Fibroblast of the conjunctiva (primary cell): ENCODE results near the gene EIF4G3.
"Not testable (repeated sequence)": the region's sequence is repeated elsewhere in the genome, so short reads cannot be mapped to it uniquely, and the experiment has no call there.

Source experiments
- DNase-seq: peaks from one replicate; pipeline ENCODE4 v3.0.0-alpha.2; 2010; ENCODE audit warnings: low read depth

The EIF4G3 gene, protein sequence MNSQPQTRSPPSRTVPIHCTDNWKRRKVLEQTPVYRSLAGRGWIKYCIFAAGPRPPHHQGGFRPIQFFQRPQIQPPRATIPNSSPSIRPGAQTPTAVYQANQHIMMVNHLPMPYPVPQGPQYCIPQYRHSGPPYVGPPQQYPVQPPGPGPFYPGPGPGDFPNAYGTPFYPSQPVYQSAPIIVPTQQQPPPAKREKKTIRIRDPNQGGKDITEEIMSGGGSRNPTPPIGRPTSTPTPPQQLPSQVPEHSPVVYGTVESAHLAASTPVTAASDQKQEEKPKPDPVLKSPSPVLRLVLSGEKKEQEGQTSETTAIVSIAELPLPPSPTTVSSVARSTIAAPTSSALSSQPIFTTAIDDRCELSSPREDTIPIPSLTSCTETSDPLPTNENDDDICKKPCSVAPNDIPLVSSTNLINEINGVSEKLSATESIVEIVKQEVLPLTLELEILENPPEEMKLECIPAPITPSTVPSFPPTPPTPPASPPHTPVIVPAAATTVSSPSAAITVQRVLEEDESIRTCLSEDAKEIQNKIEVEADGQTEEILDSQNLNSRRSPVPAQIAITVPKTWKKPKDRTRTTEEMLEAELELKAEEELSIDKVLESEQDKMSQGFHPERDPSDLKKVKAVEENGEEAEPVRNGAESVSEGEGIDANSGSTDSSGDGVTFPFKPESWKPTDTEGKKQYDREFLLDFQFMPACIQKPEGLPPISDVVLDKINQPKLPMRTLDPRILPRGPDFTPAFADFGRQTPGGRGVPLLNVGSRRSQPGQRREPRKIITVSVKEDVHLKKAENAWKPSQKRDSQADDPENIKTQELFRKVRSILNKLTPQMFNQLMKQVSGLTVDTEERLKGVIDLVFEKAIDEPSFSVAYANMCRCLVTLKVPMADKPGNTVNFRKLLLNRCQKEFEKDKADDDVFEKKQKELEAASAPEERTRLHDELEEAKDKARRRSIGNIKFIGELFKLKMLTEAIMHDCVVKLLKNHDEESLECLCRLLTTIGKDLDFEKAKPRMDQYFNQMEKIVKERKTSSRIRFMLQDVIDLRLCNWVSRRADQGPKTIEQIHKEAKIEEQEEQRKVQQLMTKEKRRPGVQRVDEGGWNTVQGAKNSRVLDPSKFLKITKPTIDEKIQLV (N-terminal part only)

DNA sequence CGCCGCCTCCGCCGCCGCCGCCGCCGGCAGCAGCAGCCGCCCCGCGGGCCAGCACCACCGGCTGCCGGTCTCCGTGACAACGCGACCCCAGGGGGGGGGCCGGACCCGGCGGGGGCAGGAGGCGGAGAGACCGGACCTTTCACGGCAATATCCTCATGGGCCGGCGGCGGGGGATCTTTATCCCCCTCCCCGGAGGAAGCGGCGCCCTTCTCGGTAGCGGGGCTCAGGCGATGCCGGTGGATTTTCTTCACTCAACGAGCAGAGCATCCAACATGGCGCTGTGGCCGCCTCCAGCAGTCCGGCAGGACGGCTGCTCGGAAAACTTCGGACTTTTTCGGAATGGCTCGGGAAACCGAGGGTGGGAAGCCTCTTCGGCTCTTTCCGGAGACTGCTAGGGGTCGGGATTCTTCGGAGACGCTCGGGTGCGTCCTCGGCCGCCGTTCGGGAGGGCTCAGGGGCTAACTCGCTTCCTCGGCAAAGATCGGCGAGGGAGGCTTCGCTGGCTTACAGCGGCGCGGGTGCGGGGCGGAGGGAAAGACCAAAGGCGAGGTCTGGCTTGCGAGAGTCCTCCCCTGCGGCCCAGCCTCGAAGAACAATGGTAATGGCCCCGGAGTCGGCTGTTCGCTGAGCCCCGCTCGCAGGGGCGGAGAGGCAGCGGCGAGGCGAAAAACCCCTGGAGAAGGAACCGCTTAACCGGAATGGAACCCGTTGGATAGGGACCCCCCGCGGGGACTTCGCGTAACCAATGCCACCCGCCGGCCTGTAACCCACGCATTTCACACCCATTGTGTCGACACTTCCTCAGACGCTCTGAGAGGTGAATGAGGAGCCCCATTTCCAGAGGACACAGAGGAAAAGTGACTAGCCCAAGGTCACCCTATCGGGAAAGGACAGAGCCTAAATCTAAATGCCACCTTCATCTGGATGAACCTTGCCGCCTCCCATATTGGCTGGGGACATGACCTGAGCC is at the start of gene EIF4G3:
EIF4G3 (minus strand) TSS at position 312 of the 970 bp plus-strand sequence. CDS start 174,155 bp downstream, outside the sequence.
- peak; percentile 94 for DNase-seq

DNA sequence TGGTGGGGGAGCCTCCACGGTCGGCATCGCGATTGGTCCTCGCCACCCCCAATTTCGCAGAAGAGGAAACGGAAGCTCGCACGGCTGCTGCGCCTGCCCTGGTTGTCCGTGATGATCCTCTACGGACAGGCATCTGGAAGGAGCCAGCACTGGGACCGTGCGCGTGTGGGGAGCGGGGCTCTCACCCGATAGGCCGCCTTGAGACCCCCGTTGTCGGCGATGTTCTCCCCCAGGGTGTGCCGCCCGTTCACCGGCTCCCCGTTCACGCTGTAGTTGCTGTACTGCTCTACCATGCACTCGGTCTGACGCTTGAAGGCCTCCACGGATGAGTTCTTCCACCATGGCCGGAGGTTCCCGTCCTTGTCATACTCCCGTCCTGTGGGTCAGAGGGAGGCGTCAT is 48.4 kb upstream of the EIF4G3 start:
- DNase-seq = no peak

DNA sequence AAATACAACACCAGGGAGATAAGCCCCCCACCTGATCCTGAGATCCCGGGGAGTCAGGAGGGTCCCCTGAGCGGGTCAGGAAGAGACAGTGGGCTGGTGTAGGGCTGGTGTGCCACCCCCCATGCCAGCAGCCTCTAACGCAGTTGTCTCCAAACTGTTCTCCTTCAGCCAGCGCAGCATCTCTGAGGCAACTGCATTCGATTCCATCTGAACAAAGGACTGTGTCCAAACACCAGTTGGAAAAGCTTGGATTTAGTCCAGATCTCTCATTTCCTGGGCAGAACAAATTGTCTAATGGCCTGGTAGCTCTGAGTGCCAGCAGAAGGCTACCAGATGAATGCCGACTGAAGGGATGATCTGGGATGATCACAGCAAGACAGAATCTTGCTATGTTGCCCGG is 44.1 kb upstream of the EIF4G3 start:
- DNase-seq = no peak

DNA sequence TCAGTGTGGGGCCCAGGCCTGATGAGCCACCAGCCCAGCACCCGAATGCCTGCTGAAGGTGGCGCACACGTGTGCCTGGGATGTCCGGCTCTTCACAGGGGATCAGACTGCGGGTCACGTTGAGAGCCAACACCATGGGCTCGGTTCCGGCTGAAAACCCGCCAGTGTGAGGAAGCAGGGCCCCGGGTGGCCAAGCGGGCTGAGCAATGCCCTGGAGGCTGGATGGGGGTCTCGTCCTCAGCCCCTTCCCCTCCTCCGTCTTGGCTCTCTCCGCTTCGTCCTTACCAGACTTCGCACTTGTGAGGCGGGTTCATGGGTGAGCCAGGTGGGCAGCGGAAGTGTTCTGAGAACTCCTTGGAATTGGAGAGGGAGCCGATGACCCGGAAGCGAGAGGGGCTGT is 43.0 kb upstream of the EIF4G3 start:
- DNase-seq = no peak

DNA sequence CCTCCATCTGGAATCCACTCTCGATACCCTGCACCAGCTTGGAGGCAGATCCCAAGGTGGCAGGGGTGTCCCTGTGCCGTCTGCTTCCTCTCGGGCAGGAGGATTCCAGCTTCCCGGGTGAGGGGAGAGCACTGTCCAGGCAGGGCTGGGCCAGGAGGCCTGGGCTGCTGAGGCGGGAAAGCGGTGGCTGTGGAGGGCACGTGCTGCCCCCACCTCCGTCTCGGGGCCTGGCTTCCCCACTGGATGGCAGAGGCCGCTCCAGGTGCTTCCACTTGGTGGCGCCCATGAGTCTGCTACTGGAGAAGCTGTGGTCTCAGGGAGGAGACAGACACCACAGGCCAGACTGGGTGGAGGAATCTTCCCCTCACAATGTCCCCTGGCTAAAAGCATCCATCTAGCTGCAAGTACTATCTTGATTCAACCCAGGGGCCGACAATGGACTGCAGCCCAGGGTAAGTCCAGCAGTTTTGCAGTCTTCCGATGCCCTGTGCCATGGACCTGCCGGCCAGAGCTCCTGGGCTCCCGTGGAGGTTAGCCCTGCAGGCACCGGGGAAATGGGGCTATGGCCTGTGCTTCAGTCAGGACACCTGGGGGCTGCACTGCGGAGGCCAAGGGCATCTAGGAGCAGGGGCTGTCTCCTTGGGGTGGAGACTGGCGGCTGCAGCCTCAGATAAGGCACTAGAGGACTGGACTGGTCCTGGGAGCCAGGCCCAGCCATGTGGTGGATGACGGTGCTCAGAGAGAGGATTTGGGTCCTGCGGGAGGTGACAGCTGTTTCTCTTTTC is 41.3 kb upstream of the EIF4G3 start:
- DNase-seq = no peak

DNA sequence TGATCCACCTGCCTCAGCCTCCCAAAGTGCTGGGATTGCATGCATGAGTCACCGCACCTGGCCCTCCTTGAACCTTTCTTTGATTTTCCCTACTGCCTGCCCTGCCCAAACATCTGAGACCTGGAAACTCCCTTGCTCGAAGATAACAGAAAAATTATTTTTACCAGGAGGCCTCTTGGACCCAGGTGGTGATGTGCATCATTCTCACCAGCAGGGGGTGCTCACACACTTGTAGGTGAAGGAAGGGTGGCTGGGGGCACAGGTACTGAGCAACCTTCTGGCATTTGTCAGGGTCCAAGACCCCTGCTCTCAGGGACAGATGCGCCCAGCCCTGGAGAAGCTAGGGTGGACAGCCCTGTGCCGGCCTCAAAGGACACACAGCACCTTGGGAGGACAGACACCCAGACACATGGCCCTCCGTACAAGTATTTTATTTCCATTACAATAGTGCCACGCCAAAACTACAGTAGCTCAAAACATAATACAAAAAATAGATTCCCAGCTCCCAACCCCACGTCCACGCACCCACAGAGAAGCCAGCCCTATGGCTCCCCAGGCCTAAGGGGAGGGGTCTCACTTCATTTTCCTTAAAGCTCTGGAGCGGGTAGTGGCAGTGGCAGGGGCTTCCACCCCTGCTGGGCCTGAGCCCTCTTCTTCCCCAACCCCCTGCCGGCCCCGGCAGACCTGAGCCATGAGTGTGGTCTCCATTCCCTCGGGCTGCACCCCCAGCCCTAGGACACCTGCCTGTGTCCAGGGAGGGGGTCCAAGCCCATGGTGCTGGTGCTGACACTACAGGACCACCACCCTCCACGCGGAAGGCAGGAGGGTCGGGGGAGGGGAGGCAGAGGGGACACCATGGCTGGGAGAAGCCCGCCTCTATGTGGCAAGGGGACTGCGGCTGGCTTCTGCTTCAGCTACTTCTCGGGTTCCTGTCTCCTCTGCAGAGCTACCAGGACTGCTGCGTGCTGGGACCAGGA is 40.4 kb upstream of the EIF4G3 start:
- DNase-seq = no peak

DNA sequence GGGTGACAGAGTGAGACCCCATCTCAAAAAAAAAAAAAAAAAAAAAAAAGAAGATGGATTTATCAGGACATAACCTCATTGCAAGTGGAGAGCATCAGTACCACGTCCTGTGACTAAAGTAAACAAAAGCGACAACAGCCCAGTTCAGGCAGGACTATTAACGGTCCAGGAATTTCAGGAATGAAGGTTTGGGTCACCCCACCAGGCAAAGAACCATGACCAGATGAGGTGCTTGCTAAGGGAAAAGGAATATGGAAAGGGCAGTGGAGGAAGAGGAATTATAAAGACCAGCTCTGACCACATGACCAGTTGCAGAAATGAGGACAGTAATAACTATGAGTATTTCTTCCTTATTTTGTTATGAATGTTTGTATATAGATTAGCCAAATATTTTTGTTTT is 35.4 kb upstream of the EIF4G3 start:
- DNase-seq = no peak

DNA sequence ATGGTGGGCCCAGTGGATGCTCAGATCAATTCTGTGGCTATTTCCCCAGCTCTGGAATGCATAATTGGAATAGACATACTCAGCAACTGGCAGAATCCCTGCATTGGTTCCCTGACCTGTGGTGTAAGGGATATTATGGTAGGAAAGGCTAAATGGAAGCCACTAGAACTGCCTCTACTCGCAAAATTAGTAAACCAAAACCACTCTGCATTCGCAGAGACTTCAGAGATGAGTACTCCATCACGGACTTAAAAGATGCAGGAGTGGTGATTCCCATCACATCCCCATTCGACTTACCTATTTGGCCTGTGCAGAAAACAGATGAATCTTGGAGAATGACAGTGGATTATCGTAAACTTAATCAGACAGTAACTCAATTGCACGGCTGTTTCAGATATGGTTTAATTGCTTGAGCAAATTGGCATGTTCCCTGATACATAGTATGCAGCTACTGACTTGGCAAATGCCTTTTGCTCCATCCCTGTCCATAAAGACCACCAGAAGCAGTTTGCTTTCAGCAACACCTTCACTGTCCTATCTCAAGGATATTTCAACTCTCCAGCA is 31.5 kb upstream of the EIF4G3 start:
- not testable (repeated sequence) for DNase-seq

DNA sequence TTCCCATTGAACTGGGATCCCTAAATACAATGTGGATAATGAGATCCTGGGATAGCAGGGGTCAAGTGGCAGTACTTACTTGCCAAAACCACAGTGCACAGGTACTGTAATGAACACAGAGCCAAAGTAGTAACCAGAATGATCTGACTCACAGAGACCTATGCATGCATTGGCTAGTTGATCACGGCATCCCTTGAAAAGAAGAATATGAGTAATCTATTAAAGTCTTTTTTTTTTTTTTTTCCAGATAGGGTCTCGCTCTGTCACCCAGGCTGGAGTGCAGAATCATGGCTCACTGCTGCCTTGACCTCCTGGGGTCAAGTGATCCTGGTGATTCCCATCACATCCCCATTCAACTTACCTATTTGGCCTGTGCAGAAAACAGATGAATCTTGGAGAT is 29.4 kb upstream of the EIF4G3 start:
- no peak for DNase-seq

DNA sequence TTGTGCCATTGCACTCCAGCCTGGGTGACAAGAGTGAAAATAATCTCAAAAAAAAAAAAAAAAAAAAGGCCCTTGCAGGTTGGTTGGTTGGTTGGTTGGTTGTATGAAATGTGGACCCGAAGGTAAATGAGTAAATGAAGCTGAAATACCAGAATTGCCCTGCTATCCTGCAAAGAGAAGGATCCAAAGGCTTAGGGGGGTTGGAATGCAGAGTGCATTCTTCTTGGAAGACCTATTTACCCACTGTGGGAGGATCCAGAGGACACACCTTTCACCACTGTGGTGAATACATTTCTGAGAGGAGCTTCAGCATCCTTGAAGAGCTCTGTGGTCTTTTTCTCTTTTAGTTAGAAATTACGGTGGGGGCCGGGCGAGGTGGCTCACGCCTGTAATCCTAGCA is 28.7 kb upstream of the EIF4G3 start:
- no peak for DNase-seq

DNA sequence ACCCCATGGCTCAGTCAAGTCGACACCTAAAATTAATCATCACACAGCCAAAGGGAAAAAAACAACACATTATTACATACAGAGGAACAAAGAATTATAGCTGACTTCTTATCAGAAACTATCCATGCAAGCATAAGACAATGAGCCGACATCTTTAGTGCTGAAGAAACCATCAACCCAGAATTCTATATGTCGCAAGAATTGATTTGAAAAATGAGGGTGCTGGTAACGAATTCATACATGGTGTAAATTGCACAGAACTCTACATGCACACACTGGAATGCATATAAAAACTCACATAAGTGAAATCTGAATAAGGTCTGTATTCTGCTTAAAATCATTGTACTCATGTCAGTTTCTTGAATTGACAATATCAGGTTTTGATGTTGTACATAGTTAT is 25.0 kb upstream of the EIF4G3 start:
- DNase-seq = no peak

DNA sequence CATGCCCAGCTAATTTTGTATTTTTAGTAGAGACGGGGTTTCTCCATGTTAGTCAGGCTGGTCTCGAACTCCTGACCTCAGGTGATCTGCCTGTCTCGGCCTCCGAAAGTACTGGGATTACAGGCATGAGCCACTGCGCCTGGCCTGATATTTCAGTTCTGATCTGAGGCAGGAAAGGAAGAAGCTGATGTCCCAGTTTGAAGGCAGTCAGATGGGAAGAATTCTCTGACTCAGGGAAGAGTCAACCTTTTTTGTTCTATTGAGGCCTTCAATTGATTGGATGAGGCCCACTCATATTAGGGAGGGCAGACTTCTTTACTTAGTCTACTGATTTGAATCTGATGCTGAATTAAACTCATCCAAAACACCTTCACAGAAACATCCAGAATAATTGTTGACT is 24.5 kb upstream of the EIF4G3 start:
- not testable (repeated sequence) for DNase-seq

DNA sequence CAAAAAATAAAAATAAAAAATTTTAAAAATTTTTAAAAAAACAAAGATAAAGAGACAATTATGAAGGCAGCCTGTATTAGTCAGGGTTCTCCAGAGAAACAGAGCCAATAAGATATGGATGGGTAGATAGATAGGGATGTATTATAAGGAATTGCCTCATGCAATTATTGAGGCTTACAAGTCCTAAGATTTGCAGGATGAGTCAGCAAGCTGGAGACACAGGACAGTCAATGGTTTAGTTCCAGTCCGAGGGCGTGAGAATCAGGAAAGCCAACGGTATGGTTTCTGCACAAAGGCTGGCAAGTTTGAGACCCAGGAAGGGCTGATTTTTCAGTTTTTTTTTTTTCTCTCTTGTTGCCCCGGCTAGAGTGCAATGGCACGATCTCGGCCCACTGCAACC is 24.1 kb upstream of the EIF4G3 start:
- DNase-seq = no peak

DNA sequence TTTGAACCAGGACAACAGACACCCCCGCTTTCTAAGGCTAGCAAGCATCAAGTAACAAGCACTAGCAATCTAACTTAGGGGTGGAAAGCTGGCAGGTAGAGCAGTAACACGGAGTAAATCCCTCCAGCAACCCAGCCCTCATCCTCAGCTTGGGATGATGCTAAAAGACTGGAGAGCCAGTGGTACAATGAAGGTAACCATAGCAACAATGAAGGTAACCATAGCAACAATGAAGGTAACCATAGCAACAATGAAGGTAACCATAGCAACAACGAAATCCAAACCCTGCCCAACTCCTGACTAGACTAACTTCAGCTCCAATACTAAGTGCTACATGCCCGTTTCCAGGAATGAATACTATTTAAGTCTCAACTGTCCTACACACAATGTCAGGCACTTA is 22.2 kb upstream of the EIF4G3 start:
- no peak for DNase-seq

DNA sequence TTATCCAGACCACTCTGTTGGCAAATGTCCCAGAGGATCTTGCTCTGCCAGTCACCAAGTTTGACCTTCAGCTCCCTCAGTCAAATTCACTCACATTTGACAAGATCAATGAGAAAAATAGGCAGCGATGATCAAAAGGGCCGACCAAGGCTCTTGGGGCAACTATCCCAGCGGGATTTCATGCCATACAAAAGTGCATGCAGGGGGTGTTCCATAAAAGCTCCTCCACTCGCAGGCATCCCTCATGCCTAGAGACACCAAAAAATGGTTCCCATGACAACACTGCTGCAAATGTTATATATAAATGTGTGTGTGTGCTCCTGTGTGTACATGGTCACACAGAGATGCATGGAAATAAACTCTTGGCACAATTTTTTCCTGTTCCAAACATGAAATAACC is 16.2 kb upstream of the EIF4G3 start:
- DNase-seq = no peak

DNA sequence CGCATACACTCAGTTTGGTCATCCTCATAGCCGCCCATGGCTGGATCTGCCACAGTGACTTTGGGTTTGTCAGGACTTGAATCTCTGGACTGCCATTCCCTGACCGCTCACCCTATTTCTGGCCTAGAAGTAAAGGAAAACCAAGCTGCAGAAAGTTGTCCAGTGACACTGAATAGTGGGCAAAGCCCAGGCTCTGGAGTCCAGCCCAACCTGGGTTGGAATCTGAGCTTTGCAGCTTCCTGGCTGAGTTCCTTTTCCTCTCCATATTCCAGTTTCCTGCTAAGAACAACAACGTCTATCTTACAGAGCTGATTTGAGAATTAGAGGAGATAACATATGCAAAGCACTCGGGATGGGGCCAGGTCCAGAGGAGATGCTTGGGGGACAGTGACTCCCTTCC is 15.6 kb upstream of the EIF4G3 start:
- DNase-seq = no peak

DNA sequence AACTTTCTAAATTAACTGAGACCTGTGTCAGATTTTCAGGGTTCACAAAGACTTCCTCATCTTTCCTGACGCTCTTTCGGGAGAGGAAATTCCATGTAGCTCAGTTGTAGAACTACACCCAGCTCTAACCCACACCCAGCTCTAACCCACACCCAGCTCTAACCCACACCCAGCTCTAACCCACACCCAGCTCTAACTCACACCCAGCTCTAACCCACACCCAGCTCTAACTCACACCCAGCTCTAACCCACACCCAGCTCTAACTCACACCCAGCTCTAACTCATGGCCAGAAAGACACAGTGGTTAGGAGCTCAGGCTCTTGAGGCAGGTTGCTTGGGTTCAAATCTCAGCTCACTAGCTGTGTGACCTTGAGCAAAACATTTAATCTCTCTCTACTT is 14.1 kb upstream of the EIF4G3 start:
- DNase-seq = not testable (repeated sequence)

DNA sequence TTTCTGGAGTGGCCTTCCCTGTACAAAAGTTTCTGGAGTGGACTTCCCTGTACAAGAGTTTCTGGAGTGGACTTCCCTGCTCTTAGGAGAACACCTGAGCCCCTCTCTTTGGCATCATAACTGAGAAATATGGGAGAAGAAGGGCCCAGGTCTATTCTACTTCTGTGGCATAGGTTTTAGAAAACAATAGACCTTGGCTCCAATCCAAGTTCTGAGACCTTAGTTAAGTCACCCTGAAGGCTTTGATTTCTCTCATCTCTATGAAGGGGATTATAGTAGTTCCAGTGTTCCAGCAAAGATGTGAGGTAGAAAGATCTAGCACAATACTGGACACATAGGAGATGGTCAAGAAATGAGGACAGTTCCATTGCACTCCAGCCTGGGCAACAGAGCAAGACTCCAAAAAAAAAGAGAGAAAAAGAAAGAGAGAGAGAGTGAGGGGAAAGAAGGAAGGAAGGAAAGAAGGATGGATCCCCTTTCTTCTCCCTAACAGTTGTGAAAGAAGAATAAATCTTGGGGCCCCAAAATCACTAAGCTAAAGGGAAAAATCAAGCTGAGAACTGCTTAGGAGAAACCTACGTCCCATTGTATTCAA is 13.3 kb upstream of the EIF4G3 start:
- DNase-seq = no peak

DNA sequence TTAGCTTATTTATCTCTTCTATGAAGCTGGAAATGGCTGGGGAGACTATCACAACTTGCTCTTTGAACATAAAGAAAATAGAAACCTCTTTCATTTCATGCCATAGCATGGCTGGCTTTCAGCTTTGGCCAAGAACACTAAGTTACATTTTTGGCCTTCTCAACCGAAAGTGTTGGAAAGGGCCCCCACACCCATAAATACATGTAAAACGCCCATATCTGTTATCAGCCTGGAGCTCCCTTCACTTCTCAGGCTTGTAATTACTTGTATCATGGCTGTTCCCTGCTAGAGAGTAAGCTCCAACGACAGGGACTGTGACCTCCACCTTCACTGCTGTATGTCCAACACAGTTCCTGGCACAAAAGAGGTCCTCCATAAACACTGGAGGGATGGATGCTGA is 12.7 kb upstream of the EIF4G3 start:
- DNase-seq = no peak
